Activated CD4-positive, alpha-beta T cell treated with anti-CD3 and anti-CD28 coated beads for 1 hour (primary cell): ENCODE measurements around the gene THOC3.
"Not testable (repeated sequence)": the region's sequence is repeated elsewhere in the genome, so short reads cannot be mapped to it uniquely, and the experiment has no call there.

Source experiments
- DNase-seq: peaks from one replicate; pipeline ENCODE4 v3.0.0-alpha.2; 2020

The THOC3 gene

DNA sequence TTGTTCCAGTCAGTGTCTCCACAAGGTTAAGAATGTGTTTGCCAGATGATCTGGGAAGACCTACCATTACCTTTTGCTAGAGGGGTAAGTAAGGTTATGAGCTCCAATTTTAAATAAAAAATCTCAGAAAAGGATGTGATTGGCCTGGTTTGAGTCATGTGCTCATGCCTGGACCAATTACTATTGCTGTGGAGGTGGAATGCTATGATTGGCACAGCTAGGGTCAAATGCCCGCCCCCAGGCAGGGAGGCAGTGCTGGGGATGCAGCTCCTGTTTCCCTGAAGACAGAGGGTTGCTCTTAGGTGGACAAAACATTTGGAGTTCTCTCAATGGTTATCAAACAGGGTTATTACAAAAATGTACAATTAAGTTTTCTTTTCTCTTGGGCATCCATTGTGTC, 29.6 kb downstream of the THOC3 start:
- not testable (repeated sequence) for DNase-seq

DNA sequence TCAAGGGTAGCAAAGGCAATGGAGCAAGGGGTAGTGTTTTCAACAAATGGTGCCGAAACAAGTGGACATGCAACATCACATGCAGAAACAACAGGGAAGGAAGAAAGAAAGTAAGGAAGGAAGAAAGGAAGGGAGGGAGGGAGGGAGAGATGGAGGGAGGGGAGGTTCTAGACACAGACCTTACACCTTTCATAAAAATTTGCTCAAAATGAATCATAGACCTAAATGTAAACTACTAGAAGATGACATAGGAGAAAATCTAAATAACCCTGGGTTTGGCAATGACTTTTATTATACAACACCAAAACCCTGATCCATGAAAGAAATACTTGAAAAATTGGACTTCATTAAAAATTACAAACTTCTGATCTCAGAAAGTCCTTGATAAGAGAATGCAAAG, 39.4 kb downstream of the THOC3 start:
- not testable (repeated sequence) for DNase-seq

DNA sequence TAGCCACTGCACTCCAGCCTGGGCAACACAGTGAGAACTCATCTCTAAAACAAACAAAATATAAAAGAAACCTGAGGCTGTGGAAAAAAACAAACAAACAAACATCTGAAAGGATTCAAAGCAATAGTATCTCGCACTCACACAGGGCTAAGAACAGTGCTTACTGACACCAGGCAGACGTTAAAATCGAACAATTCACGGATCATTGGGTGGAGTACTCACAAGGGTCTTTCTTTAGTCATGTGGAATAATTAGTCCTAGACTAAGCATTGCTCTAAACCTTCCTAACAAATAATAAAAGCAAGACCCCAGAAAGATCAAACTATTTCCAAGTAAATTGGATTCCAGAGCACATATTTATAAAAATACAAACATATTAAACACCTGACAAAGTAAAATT, 43.0 kb downstream of the THOC3 start:
- not testable (repeated sequence) for DNase-seq

DNA sequence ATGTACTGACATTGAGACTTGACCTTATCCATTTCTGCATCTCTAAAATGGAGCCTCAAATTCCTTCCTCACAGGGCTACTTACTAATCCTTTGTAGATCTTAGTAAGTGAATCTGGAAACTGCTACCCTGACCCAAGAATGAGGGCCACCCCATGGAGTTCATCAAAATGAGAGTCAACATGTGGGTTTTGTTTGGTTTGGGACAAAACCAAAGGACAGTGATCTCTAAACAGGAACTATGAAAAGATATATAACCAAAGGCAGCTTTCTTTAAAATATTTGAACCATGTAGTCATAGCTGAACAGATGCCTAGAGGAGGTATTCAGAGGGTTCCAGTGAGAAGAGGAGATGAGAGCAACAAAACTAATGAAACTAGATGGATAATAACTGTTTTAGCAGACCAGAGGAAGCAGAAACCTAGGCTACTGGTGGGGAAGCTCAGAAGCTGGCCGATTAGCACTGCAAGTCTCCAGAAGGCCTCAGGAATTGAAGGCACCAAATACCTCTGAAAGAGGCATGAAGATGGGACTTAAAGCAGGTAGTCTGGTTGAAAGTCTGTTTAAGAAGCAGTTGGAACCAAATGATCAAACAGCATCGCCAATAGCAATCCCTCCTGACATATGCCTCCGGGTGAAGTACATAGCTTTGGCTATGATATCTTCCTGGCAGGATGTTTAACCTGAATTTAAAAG, 45.8 kb downstream of the THOC3 start:
- DNase-seq: no peak

DNA sequence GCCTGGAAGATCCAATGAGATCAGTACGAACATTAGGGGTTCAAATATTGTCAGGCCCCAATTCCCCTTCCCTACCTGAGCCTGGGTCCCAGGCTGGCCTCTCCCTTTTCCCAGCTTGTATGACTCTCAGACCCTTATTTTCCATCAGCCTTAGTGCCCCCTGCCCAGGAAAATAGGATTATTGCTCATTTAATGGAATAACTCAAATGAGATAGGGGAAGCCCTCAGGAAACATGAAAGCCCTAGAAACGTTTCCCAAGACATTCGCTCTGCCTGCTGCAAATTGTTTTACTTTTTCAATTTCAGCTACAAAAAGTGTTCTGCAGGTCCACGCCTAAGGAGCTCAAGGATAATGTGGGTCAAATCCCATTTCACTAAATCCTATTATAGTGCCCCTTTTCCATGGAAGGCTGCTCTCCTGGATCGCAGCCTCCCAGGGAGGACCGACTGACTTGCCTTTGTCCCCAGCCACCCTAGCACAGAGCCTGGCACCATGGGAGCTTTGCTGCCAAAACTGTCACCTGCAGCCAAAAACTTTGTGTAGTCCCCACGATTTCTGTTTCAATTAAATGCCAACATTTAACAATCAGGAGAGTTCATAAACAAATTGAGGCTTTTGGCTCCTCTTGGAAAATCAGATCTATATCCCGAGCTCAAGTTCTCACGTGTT, 46.9 kb downstream of the THOC3 start:
- DNase-seq: no peak

DNA sequence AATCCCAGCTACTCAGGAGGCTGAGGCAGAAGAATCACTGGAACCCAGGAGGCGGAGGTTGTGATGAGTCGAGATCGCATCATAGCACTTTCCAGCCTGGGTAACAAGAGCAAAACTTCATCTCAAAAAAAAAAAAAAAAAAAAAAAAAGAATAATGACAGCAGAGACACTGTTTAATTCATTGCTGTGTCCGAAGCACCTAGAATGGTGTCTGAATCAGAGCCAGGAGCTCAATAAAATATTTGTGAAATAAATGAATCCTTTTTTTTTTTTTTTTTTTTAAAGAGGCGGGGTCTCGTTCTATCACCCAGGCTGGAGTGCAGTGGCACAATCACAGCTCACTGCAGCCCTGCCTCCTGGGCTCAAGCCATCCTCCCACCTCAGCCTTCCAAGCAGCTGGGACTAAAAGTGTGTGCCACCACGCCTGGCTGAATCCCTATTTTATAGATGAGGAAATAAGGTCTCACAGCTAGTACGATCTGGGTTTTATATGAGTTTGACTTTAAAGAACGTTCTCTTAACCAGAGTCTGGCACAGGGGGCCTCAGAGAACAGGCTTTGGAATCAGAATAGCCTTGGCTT, 47.8 kb downstream of the THOC3 start:
- DNase-seq: no peak

DNA sequence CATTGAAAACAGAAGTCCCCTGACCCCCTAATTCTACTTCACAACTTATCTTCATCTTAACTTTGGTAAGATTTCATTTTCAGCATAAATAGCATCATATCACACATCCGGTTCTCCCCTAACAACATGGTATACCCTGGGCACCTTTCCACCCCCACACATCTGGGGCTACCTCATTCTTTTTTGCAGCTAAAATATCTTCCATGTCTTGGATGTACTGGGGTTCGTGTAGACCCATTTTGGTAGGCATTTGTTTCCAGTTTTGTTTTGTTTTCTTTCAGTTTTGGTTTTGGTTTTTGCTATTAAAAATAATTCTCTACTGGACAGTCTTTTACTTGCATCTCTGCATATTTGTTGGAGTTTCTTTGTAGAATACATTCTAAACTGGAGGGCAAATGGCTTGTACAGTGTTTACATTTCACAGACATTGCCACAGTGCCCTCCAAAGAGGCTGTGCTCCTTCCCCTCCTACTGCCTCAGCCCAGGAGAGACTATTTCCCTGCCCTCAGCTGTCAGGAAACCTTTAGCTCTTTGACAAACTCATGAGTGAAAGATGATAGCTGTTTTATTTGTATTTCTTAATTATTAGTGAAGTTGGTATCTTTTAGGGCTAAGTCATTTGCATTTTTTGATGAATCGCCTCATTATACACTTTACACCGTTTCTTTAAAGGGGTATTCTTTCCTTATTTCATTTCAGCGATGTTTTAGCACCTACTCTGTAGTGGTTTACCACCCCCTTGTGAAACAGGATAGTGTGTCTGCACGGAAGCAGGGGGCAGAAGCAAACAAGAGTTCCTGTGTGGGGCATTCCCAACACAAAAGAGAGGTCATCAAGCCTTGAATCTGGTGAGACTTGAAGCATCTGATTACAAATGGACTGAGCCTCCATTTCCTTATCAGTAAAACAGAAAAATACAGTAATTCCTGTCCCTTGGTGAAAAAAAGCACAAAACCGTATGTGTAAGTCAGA, 52.8 kb downstream of the THOC3 start:
- not testable (repeated sequence) for DNase-seq

DNA sequence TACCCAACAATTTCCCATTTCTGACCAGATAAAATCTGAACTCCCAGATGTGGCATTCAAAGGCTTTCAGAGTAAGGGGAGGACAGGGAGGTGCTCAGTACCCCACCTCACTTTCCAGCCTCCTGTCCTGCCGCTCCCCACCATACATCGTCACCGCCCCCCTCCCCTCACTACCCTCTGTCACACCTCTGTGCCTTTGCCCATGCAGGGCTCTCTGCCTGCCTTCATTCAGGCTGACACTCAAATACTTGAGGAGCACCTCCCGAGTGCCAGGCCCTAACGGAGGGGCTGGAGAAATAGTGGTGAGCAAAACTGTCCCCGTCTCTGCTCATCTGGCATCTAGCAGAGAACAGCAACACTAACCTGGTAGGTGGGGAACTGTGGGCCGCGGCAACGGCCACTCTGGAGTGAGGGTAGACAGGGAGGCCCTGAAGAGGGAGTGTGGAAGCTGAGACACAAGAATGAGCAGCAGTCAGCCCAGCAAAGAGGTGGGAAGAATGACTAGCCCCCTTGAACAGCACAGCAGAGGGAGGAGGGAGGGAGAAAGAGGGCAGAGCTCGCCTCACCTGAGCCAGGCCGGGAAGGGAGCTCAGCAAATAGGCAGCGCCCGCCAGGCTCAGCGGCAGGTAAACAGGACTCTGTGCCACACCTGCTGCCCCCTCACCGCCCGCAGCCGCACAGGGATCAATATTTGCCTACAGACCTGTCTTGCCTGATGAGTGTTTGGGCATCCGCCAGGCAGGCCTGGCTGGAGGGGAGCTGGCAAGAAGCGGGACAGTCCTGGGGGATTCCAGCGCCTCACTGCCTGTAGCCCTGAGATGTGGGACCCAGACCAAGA, 54.1 kb downstream of the THOC3 start:
- DNase-seq: not testable (repeated sequence)

DNA sequence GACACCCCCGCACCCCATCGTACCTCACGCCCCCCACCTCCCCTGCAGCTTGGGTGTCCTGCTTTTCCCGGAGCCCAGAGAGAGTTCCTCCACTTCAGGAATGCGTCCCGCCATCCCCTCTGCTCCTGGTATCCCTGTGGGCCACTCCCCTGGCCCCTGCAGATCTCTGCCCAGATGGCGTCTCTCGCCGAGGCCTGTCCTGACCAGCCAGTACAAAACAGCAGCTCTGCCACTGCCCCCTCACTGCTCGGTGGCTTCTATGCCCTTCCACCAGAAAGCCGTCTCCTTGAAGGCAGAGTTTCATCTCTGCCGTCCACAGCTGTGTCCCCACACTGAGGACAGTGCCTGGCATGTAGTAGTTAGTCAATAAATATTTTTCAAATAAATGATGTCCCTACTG, 58.0 kb downstream of the THOC3 start:
- not testable (repeated sequence) for DNase-seq
